ENCODE measurements around the gene ABLIM2.

Gene ABLIM2

GRCh38 chr4:8117278-8117682 is 41.3 kb downstream of the ABLIM2 start:
- no peak for DNase-seq

- no peak for DNase-seq
Observed at GRCh38 chr4:8115916-8116315, 42.7 kb downstream of the ABLIM2 start.

- no peak for DNase-seq
Observed at GRCh38 chr4:8115203-8115520, 43.5 kb downstream of the ABLIM2 start.

DNA sequence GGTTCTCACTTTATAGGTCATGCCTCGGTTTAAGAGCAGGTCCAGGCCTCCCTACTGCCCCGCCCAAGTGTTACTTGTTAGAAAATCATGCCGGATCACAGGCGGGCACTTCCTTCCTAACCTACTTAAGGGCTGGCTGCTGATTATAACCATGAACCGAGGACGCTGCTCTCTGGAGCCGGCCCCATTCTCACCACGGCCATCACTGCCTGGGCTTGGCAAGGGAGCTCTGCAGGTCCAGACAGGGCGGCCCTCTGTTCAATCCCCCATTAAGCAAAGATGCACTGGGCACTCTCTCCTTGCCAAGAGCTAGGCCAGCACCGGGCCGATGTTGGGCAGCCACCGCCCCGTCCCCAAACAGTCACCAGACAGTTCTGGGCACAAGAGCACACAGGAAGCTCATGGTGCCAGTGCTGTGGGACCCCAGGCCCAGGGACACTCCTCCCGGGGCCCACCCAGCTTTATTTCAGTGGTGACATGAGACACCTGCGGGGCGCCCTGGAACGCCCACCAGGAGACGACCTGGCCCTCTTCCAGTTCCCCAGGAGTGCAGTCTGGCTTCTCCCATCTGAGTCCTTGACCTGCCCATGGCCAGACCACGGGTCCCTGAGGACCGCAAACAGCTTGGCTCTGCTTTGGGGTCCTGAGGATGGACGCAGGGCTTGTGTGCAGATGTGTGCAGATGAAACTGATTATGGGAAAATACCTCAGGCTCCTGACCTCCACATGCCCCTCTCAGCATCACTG is 44.0 kb downstream of the ABLIM2 start:
- DNase-seq: no peak

GRCh38 chr4:8113611-8114377 is 44.8 kb downstream of the ABLIM2 start:
- DNase-seq: no peak

- DNase-seq: no peak
Observed at GRCh38 chr4:8112672-8113071, 45.9 kb downstream of the ABLIM2 start.

- DNase-seq: no peak
Observed at GRCh38 chr4:8112036-8112576, 46.5 kb downstream of the ABLIM2 start.

- no peak for DNase-seq
Observed at GRCh38 chr4:8110071-8110986, 48.3 kb downstream of the ABLIM2 start.

- DNase-seq: no peak
Observed at GRCh38 chr4:8109406-8110065, 49.1 kb downstream of the ABLIM2 start.

- no peak for DNase-seq
Observed at GRCh38 chr4:8108991-8109390, 49.6 kb downstream of the ABLIM2 start.

DNA sequence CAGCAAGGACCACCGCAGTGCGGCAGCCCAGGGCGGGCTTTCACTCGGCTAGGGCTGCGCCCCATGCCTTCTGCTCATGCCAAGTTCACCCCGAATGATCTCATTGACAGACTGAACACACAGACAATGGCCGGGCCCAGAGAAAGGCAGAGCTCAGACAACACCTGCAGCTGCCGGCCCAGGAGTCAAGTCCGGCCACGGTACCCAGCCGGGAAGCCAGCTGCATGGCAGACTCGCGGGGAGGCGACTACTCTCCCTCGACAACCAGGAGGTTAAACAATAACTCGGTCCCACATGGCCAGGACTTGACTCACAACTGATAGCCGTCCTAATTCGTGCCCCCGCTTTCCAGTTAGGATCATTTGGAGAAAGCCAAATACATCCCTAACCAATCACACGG is 50.4 kb downstream of the ABLIM2 start:
- no peak for DNase-seq

DNA sequence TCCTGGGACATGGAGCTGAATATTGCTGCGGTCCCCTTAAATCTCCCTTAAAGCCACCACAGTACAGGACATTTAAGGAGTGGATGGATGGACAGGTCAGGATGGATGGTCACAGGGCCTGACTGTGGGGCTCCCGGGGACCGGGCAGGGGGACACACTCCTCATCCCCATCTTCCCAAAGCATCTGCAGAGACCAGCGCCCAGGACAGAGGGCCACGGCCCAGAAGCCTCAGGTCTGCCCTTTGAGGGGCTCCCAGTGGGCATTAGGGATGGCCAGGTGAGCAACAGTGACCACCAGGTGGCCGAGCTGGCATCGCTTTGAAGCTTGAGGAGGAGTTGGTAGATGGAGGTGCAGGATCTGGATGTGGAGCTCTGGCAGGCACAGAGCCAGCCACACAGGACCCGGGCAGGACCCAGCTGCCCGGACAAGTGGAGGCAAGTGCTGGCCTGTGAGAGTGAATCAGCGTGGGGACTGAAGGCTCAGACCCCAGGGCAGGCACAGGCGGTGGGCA is 51.4 kb downstream of the ABLIM2 start:
- DNase-seq: no peak

GRCh38 chr4:8106451-8107025 is 52.1 kb downstream of the ABLIM2 start:
- DNase-seq: no peak

- DNase-seq: no peak
Observed at GRCh38 chr4:8105306-8106100, 53.1 kb downstream of the ABLIM2 start.

GRCh38 chr4:8104491-8105305 is 53.9 kb downstream of the ABLIM2 start:
- no peak for DNase-seq

DNA sequence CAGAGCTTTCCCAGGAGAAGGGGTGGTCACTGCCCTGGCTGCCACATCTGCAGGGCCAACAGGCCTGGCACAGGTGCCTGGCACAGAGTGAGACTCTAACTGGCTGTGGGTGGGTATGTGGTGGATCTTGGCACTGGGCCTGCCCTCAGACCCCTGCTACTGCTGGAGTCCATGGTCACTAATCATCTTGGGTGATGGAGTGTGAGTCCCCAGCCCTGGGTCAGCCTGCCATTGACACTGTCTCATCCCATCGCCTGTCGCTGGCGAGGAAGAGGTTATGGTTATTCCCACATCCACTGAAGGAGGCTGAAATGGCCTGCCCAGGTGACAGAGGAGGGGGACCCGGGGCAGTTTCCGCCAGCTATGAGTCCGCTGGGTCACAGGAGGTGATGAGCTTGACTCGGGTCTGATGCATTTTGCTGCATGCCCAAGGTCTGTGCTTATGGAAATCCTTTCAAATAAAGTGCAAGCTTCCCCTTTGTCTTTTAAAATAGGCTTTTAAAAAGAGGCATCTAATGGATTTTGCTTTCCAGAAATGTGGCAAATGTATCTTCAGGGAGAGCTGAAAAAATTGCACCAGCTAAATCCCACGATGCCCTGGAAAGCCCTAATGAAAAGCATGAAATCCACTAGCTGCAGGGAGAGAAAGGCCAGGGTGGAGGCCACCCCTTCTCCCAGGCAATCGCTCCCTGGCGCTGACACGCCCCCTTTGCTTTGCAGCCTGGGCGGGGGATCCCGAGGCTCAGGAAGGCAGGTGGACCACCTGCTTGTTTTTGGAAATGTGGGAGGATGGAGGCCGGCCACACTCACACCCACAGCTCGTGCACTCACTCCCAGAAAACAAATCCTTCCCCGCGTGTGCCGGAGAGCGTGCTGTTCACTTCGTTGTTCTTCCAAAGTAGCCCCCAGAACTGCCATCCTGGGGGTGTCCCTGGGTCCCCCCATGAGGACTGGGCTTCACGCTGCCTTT is 54.9 kb downstream of the ABLIM2 start:
- DNase-seq: no peak

GRCh38 chr4:8102831-8103230 is 55.8 kb downstream of the ABLIM2 start:
- no peak for DNase-seq

- no peak for DNase-seq
Observed at GRCh38 chr4:8102076-8102355, 56.6 kb downstream of the ABLIM2 start.

Measured in activated CD4-positive, CD25-positive, alpha-beta regulatory T cell (primary cell).